PC-3 (cell line): ENCODE data around the gene SYT6.

ENCODE experiments used
- CTCF ChIP-seq: fragments of 300-600 bp; sonication (generic); conservative IDR thresholded peaks from 2 replicates; pipeline ENCODE4 v1.5.1; 2017; ENCODE audit warnings: antibody characterized with exemption, low read depth, mild to moderate bottlenecking, low read length
- EZH2 ChIP-seq: fragments of 300-600 bp; sonication (generic); IDR thresholded peaks from one replicate; pipeline ENCODE4 v1.6.1; 2017; ENCODE audit warnings: antibody characterized with exemption, mild to moderate bottlenecking, low read length; ENCODE audit not compliant: unreplicated experiment
- EZH2phosphoT487 ChIP-seq: fragments of 300-600 bp; sonication (generic); IDR thresholded peaks from 2 replicates; pipeline ENCODE4 v1.6.1; 2018; ENCODE audit warnings: mild to moderate bottlenecking, antibody characterized with exemption, low read length, borderline replicate concordance

GRCh38 chr1:114180742-114181141 is 27.1 kb upstream of the SYT6 start:
- no peak for TF ChIP-seq CTCF
- no peak for TF ChIP-seq EZH2
- no peak for TF ChIP-seq EZH2phosphoT487
